Measurements from ENCODE around the gene PACRGL.
"Not testable (repeated sequence)": the region's sequence is repeated elsewhere in the genome, so short reads cannot be mapped to it uniquely, and the experiment has no call there.

The PACRGL gene

DNA sequence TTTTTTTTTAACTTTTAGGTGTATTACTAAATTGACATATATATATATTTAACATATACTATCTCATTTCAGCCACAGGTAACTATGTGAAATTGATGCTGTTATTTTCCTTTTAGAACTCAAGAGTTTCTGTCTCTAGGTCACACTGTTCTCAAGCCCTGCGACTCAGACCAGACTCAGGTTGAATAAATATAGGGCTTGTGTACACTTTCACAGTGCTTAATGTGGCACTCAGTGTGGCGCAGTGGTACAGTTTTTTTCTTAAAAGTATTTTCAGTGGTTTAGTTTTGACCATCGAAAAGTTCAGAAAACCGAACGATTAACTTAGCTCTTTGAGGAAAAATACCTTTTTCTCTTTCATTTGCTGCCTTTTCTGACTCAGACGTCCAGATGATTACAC, 24.7 kb downstream of the PACRGL start:
- DNase-seq: no peak

- no peak for DNase-seq
Measured at GRCh38 chr4:20735931-20736330, 35.7 kb downstream of the PACRGL start.

DNA sequence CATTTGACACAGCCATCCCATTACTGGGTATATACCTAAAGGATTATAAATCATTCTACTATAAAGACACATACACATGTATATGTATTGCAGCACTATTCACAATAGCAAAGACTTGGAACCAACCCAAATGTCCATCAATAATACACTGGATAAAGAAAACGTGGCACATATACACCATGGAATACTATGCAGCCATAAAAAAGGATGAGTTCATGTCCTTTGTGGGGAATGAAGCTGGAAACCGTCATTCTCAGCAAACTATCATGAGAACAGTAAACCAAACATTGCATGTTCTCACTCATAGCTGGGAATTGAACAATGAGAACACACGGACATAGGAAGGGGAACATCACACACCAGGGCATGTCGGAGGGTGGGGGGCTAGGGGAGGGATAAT, 45.7 kb downstream of the PACRGL start:
- DNase-seq: not testable (repeated sequence)

DNA sequence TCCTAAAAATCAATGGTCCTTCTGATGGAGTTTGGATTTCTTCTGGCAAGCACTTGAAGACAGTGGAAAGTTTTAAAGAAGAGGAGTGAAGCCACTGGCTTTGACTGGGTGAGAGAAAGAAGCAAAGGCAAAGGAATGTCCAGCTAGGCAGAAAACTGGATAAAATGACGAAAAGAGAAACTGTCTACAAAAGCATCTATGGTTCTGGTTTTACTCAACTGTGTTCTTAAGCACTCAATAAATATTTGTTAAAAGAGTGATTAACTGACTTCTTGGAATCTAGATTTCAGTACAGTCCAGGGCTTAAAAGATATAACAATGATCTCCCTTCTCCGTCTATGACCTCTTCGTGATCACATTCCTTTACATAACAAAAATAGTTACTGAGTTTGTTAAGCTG, 52.4 kb downstream of the PACRGL start:
- DNase-seq: no peak

DNA sequence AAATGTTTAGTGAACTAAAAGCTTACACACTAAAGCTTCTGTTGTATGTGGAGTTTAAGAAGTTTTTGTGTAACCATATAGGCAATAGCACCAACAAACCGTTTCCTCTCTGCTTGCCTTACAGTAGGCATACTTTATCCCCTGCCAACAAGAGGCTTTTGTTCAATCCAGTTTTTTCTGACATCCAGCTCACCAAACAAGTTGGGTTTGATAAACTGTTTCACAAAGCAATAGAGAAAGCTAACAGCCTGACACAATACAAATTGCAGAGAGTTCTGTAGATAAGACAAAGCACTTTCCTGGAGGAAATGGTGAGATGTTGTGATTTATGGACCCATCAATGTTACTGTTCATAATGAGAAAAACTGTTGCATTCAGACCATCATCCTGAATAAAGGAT, 53.8 kb downstream of the PACRGL start:
- no peak for DNase-seq

DNA sequence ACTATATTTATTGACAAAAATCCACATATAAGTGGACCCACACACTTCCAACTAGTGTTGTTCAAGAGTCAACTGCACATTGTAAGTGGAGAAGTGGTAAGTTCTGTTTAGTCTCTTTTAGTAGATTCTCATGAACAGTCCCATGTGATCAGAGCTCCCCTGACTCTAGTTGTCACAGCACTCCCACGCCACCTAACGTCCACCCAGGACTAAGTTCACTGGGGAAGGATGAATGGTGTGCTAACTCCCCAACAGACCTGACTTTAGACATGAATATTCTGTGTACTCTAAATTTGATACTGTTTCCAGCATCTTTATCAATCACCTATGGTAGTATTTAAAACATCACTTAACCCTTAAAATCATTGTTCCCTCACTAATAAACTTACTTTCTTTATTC, 59.8 kb downstream of the PACRGL start:
- no peak for DNase-seq

GRCh38 chr4:20761382-20761781, 61.1 kb downstream of the PACRGL start:
- DNase-seq: no peak

GRCh38 chr4:20761826-20762225, 61.6 kb downstream of the PACRGL start:
- no peak for DNase-seq

DNA sequence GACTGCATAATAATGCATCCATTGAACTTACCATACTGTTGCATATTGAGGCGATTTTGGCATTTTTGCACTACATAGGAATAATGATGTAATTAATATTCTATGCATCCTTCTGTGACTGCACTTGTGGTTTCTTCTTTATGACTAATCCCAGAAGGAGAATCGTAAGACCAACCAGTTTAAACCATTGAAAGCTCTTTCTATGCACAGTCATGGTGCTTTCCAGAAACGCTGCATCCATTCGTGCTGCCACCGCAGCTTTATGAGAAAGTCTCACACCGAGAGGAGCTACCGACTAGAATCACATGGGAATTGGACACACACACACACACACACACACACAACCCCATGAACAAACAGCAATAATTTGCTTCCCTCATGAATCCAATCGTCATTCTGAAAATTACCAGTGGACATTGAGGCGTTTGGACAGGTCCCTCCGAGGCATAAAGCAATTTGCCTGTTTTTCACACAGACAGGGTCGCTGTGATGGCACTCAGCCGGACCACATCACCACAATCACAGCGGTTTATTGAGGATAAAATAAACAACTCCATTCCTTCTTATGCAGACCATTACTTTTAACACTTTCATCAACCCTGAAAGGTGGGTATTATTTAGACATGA, 64.2 kb downstream of the PACRGL start:
- DNase-seq: no peak

- DNase-seq: peak; percentile 2
Measured at GRCh38 chr4:20773144-20773997, 73.1 kb downstream of the PACRGL start.

- no peak for DNase-seq
Measured at GRCh38 chr4:20778896-20779295, 78.6 kb downstream of the PACRGL start.

DNA sequence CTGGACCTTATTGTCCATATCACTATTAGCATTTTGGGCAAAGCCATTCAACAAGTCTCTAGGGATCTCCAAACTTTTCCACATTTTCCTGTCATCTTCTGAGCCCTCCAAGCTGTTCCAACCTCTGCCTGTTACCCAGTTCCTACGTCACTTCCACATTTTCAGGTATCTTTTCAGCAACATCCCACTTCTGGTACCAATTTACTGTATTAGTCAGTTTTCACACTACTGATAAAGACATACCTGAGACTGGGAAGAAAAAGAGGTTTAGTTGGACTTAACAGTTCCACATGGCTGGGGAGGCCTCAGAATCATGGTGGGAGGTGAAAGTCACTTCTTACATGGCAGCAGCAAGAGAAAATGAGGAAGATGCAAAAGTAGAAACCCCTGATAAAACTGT, 82.9 kb downstream of the PACRGL start:
- DNase-seq: not testable (repeated sequence)

- DNase-seq: no peak
Measured at GRCh38 chr4:20787940-20788665, 87.8 kb downstream of the PACRGL start.

Measured in KG1 (cell line).